ACC112 (cell line): ENCODE data around the gene MDFI.

Experiments used
- H2AFZ ChIP-seq: fragments of 200-600 bp; sonication (generic); one replicate; pipeline ENCODE4 v1.6.0; 2017; ENCODE audit warnings: antibody characterized with exemption, low read length; ENCODE audit not compliant: unreplicated experiment
- H3K27ac ChIP-seq: fragments of 200-600 bp; sonication (generic); 2 replicates; pipeline ENCODE4 v1.5.1; 2014; ENCODE audit warnings: low read depth, mild to moderate bottlenecking, antibody characterized with exemption, low read length, moderate library complexity
- H3K27me3 ChIP-seq: fragments of 200-600 bp; sonication (generic); 2 replicates; pipeline ENCODE4 v1.6.1; 2014; ENCODE audit warnings: mild to moderate bottlenecking, antibody characterized with exemption, low read length, moderate library complexity, mixed read lengths; ENCODE audit not compliant: insufficient read depth
- H3K36me3 ChIP-seq: fragments of 200-600 bp; sonication (generic); 2 replicates; pipeline ENCODE4 v1.6.1; 2016; ENCODE audit warnings: mild to moderate bottlenecking, antibody characterized with exemption, low read length, moderate library complexity, mixed read lengths; ENCODE audit not compliant: insufficient read depth
- H3K4me1 ChIP-seq: fragments of 200-600 bp; sonication (generic); one replicate; pipeline ENCODE4 v1.6.1; 2016; ENCODE audit warnings: low read length, mixed read lengths; ENCODE audit not compliant: insufficient read depth, unreplicated experiment, control insufficient read depth
- H3K4me3 ChIP-seq: fragments of 200-600 bp; sonication (generic); 2 replicates; pipeline ENCODE4 v1.5.1; 2014; ENCODE audit warnings: mild to moderate bottlenecking, low read depth, low read length
- H3K79me2 ChIP-seq: fragments of 200-600 bp; sonication (generic); one replicate; pipeline ENCODE4 v1.6.0; 2016; ENCODE audit warnings: low read length; ENCODE audit not compliant: control insufficient read depth, unreplicated experiment, insufficient read depth

The MDFI gene

DNA sequence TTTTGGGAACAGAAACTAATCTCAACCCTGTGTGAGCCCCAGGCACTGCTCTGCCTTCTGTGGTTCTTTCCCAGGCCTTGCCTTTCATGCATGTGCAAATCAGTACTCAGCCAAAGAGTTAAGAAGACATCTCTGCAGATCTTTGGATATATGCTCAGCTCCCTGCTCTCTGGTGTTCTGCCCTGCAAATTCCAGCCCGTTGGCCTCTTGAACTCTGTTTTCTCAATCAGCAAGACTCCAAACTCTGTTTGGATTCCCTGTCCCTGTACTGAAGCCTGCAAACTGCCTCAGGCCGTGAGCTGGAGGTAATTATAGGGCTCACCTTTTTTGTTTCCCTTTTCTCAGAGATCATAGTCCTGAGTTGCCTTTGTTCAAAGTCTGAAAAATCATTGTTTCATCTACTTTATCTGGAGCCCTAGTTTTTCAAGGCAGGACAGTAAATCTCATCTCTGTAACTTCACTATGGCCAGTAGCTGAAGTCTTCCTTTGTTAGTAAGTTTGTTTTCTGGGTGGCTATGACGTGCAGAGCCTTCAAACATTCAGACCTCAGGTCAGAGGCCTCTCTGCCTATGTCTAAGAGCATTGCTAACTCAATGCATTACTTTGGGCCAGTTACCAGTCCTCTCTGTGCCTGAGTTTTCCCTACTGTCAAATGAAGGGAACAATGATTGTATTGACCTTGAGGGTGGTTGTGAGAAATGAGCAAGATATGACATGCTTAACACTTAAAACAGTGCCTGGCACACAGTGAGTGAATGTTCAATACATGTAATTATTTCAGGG, 15.9 kb upstream of the MDFI start:
- no peak overlapping the region for H2AFZ ChIP-seq
- no peak overlapping the region for H3K27ac ChIP-seq
- H3K4me3 ChIP-seq, result no peak overlapping the region
- no peaks in the 10 kb centered on the region for H3K4me1 ChIP-seq
- no peaks in the 10 kb centered on the region for H3K36me3 ChIP-seq
- peaks cover 30% of the 10 kb centered on the region for H3K27me3 ChIP-seq
- H3K79me2 ChIP-seq, result no peaks in the 10 kb centered on the region

DNA sequence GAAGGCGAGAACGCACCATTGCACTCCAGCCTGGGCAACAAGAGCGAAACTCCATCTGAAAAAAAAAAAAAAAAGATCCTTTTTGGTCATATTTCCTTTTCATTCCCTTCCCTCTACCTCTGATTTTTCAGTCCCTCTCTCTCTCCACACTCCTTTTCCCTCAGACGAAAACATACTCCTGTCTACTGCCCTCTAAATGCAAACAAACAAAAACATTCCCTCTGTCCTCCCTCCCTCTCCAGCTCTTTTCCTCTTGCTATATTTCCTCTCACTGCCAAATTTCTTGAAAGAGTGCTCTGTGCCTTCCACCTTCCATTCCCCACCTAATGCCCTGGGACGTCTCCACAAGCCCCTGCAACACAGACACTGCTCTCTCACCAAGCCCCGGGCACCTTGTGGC, 14.9 kb upstream of the MDFI start:
- Histone ChIP-seq H3K4me3 (no peak overlapping the region), H3K27me3 (peaks cover 26% of the 10 kb centered on the region), H3K4me1 (no peaks in the 10 kb centered on the region), H3K36me3 (no peaks in the 10 kb centered on the region), H2AFZ (no peak overlapping the region), H3K79me2 (no peaks in the 10 kb centered on the region), H3K27ac (no peak overlapping the region)

DNA sequence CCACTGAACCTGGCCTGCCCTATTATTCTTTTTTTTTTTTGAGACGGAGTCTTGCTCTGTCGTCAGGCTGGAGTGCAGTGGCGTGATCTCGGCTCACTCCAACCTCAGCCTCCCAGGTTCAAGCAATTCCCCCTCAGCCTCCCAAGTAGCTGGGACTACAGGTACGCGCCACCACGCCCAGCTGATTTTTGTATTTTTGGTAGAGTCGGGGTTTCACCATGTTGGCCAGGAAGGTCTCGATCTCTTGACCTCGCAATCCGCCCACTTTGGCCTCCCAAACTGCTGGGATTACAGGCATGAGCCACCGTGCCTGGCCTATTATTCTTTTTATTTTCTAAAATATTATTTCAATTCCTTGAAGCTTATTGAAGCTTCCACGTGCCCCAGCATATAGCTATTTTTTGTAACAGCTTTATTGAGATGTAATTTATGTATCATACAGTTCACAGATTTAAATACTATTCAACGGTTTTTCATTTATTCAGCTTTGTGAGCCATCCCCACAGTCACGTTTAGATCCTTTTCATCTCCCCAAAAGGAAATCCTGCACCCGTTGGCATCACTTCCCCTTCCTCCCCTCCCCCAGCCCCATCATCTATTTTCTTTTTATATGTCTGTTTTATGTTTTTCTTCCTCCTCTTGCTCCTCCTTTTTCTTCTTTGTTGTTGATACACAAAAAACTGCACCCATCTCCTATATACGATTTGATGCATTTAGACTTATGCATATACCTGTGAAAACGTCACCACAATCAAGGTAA, 13.5 kb upstream of the MDFI start:
- Histone ChIP-seq H3K4me3 (no peak overlapping the region), H3K27ac (no peak overlapping the region), H3K4me1 (no peaks in the 10 kb centered on the region), H3K36me3 (no peaks in the 10 kb centered on the region), H2AFZ (no peak overlapping the region), H3K79me2 (no peaks in the 10 kb centered on the region), H3K27me3 (peaks cover 18% of the 10 kb centered on the region; the same call in 1 of the 2 replicates)

DNA sequence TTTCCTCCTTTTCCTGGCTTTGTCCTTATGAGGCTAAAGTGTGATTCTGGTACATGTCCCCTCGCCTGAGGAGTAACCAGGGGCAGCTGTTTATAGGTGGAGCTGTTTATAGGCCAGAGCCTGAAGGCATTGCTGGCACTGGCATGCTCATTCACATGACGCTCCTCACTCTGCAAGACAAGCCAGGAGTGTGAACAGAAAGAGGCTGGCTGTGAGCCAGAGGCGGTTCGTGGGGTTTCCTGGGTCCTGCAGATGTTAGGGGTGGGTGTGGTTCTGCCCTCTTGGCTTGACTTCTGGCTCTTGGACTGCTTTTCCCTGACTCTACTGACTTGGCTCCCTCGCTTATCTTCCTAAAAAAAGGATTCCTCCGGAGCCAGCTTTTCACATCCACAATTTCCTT, 12.8 kb upstream of the MDFI start:
- Histone ChIP-seq H3K27ac (no peak overlapping the region), H3K27me3 (peaks cover 21% of the 10 kb centered on the region; the same call in 1 of the 2 replicates), H3K36me3 (no peaks in the 10 kb centered on the region), H3K4me1 (no peaks in the 10 kb centered on the region), H3K79me2 (no peaks in the 10 kb centered on the region), H3K4me3 (no peak overlapping the region), H2AFZ (no peak overlapping the region)

DNA sequence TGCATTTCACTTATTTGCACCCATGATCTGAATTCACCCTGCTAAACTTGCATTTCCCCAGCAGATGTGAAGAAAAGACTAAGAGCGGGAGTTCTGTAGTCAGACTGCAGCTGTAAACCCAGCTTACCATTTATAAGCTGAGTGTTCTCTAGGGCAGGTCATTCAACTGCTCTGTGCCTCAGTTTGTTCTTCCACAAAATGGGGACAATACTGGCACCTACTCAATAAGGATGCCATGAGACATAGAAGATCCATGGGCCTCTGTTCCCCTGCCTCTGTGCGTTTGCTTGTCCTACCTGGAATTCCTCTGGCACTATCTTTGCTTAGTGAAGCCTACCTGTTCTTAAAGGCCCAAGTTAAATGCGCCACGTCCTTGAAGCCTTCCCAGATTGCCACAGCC, 12.2 kb upstream of the MDFI start:
- no peak overlapping the region for H3K27ac ChIP-seq
- H3K36me3 ChIP-seq, result no peaks in the 10 kb centered on the region

DNA sequence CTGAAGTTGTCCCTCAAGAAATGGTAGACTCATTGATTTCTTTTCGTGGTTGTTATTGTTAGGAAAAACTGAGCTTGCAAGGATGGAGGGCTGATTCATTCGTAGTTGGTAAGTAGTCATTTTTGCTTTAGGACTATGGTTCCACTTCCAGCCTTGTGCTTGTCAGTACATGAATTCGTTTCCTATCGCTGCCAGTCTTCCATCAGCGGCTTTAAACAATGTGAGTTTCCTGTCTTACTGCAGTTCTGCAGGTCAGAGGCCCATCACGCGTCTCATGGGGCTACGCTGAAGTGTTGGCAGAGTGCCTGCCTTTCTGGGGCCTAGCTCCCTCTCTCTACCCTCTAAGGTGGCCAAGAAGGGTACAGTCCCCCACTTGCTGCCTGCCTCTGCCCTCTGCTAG, 11.4 kb upstream of the MDFI start:
- H3K79me2 ChIP-seq, result no peaks in the 10 kb centered on the region
- peaks cover 12% of the 10 kb centered on the region for H3K27me3 ChIP-seq
- H3K36me3 ChIP-seq, result no peaks in the 10 kb centered on the region
- H3K4me1 ChIP-seq, result no peaks in the 10 kb centered on the region
- no peak overlapping the region for H3K27ac ChIP-seq
- no peak overlapping the region for H3K4me3 ChIP-seq
- H2AFZ ChIP-seq, result no peak overlapping the region

More for the DNA sequence above, 12.2 kb upstream of the MDFI start:
- Histone ChIP-seq H3K27me3 (peaks cover 15% of the 10 kb centered on the region; the same call in 1 of the 2 replicates), H2AFZ (no peak overlapping the region), H3K4me3 (no peak overlapping the region), H3K79me2 (no peaks in the 10 kb centered on the region), H3K4me1 (no peaks in the 10 kb centered on the region)

DNA sequence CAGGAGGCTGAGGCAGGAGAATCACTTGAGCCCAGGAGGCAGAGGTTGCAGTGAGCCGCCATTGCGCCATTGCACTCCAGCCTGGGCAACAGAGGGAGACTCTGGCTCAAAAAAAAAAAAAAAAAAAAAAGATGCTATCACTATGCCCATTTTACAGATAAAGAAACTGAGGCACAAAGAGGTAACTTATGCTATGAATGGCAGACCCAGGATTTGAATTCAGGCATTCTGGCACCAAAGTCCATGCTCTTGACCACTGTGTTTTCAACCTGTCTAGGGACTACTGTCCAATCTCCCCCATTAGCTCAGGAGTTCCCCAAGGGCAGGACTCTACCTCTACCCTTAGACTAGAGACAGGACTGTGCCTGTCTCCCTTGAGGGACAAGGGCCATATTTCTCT, 9.1 kb upstream of the MDFI start:
- no peaks in the 10 kb centered on the region for H3K4me1 ChIP-seq
- H3K36me3 ChIP-seq, result no peaks in the 10 kb centered on the region
- H2AFZ ChIP-seq, result no peak overlapping the region
- no peak overlapping the region for H3K27ac ChIP-seq
- no peaks in the 10 kb centered on the region for H3K79me2 ChIP-seq
- no peak overlapping the region for H3K4me3 ChIP-seq
- peaks cover 14% of the 10 kb centered on the region for H3K27me3 ChIP-seq

DNA sequence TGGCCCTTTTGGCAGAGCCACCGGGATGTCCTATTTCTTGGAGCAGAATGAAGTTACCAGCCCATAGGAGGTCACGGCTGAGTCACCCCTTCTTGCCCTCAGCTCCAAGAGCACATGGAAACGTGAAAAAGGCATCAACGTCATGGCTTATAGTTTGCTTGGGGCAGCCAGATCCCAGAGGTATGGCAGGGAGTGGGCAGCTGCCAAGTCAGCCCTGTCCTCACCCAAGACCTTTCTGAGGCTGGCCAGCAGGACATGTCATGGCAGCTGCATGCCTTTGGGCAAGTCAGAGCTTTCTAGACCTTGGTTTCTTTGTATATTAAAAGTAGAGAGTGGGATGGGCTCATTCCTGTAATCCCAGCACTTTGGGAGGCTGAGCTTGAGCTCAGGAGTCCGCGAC, 8.2 kb upstream of the MDFI start:
- Histone ChIP-seq H2AFZ (no peak overlapping the region), H3K27ac (no peak overlapping the region), H3K4me3 (no peak overlapping the region), H3K36me3 (no peaks in the 10 kb centered on the region), H3K79me2 (no peaks in the 10 kb centered on the region), H3K27me3 (peaks cover 21% of the 10 kb centered on the region), H3K4me1 (no peaks in the 10 kb centered on the region)

DNA sequence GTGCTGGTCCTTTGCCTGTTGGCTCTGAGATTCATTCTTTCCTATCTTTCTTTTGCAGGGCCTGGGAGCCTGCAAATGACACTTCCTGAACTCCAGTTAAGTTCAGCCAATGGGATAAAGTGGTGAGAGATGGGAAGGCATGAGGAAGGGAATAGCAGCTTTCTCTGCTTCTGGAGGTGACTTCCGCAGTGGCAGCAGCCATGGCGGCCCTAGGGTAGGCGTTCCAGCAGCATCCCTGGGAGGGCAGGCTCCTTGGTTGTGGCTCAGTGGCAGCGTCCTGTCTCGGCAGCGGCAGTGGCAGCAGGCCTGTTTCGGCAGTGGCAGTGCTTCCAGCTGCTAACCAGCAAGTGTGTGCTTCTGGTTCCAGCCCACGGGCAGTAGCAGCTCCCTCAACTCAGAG, 7.3 kb upstream of the MDFI start:
- Histone ChIP-seq H3K4me3 (no peak overlapping the region), H3K36me3 (no peaks in the 10 kb centered on the region), H2AFZ (no peak overlapping the region), H3K79me2 (no peaks in the 10 kb centered on the region), H3K27me3 (peaks cover 21% of the 10 kb centered on the region), H3K27ac (no peak overlapping the region), H3K4me1 (no peaks in the 10 kb centered on the region)

DNA sequence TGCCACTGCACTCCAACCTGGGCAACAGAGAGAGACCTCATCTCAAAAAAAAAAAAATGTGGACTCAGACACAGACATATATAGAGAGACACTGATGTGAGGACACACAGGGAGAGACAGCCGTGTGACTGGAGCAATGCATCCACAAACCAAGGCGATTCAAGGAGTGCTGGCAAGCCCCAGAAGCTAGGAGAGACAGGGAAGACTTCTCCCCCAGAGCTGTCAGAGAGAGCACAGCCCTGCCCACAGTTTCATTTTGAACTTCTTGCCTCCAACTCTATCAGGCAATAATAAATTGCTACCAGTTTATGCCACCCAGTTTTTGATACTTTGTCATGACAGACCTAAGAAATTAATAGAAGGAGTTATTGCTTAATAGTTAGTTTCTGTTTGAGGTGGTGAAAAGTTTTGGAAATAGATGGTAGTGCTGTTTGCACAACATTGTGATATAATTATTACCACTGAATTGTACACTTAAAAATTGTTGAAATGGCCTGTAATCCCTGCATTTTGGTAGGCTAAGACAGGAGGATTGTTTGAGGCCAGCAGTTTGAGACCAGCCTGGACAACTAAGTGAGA, 5.1 kb upstream of the MDFI start:
- H3K4me3 ChIP-seq, result no peak overlapping the region
- H3K36me3 ChIP-seq, result no peaks in the 10 kb centered on the region
- no peak overlapping the region for H2AFZ ChIP-seq
- peaks cover 2% of the 10 kb centered on the region for H3K4me1 ChIP-seq
- no peaks in the 10 kb centered on the region for H3K79me2 ChIP-seq
- peaks cover 39% of the 10 kb centered on the region for H3K27me3 ChIP-seq
- no peak overlapping the region for H3K27ac ChIP-seq
